Left colon (tissue), 2 donors: ENCODE data around the gene OGA. TPM values are rescaled to one million over a fixed set of nuclear protein-coding genes. Genes with fewer than 3 reads are reported as not detected.

ENCODE experiments used
- ATAC-seq: fragments of 200-7000 bp; cut with Tn5 transposase; one replicate; pipeline ENCODE4 v1.9.1; 2020; ENCODE audit warnings: mild to moderate bottlenecking, moderate library complexity
- DNase-seq, 2 donors: peaks; one replicate each; pipeline ENCODE4 v3.0.0-alpha.2; 2020
- intact Hi-C, 2 donors: fragments of 100-400 bp; cut with DNase I in 1 of 2; cut with micrococcal nuclease in 1 of 2; formaldehyde crosslinking; loops; one replicate each; pipeline versions ENCODE4 v1.11.2 to v1.14.0; 2022; cut with DNase I, micrococcal nuclease
- total RNA-seq, 2 donors: library from RNA; stranded (reverse); fragmentation: NEBNext Ultra II Directional; extraction: Animal tissue kit (Norgen Biotek cat#: 25700); gene quantifications; one replicate each; pipeline ENCODE4 v1.2.1, GENCODE V29; 2021
- donor health status: DM: no; HTN: no; CAD: no.
- donor health status: DM: yes; HTN: yes; CAD: no.

Gene OGA
- total RNA-seq, 2 donors from 2014 or later = 81.9 to 83.3 TPM

- intact Hi-C loops = loop anchor here in 1 of 2 donors (10.0 kb wide), 1 partner anchor 556 kb away; no protein-coding TSS in a partner anchor
- ATAC-seq (no peak), DNase-seq (no peak)
These were observed 47.7 kb downstream of the OGA start for GRCh38 chr10:101770331-101771215.

DNA sequence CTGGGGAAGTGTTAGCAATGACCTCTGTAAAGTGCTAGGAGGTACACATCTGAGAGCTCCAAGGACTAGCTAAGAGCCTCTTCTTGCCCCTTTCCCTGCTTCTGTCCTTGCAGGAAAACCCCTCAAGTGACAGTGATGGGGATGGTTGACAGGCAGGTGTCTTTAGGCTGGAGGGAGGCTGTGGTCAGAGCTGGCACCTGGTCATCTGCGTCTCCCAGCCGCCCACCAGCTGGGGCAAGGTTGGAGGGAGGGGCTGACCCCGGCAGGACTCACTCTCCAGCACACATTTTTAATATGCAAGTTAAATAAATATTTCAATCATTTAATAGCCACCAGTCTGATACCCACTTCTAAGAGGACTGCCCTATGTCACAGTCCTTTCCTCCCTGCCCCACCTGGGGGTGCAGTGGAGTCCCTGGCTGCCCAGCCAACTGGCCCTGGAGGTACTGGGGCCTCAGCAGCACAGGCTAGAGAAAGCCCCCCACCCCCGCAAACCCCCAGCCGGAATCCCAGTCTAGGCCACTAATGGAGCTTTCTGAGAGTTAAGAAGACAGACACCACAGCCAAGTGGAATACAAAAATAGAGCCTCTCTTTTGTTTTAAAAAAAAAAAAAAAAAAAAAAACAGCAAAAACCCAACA lies 48.6 kb downstream of the OGA start:
- intact Hi-C loops = loop anchor here in 1 of 2 donors (10.0 kb wide), 1 partner anchor 555 kb away; no protein-coding TSS in a partner anchor
- DNase-seq (no peak), ATAC-seq (no peak)

GRCh38 chr10:101768791-101769170 lies 49.5 kb downstream of the OGA start:
- intact Hi-C loops = no loop called here
- ATAC-seq = no peak
- no peak for DNase-seq

- DNase-seq (no peak), ATAC-seq (no peak)
- intact Hi-C loops = no loop called here
These were observed 50.1 kb downstream of the OGA start for GRCh38 chr10:101767966-101768790.

GRCh38 chr10:101767600-101767945 lies 50.7 kb downstream of the OGA start:
- no peak for DNase-seq
- peak; percentile 63 for ATAC-seq
- intact Hi-C loops = no loop called here

- DNase-seq (no peak), ATAC-seq (peak; percentile 20)
- intact Hi-C loops = no loop called here
These were observed 51.3 kb downstream of the OGA start for GRCh38 chr10:101766753-101767599.

DNA sequence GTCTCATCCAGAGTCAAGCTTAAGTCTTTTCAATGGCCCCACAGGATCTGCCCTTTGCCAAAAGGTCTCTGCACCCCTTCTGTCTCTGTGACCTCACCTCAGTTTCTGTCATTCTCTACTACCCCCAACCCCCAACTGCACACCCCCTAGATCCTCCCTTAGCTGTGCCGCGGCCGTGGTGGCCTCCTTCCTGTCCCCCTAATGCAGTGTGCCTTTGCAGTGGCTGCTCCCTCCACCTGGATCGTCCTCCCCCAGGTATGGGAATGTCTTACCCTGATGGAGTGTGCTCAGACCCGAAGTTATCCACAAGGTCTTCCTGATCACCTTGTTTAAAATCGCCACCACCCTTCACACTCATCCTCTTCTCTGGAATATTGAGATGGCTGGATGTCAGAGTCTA lies 51.9 kb downstream of the OGA start:
- DNase-seq = no peak
- ATAC-seq = no peak
- intact Hi-C loops = no loop called here

- intact Hi-C loops = no loop called here
- no peak for DNase-seq
- no peak for ATAC-seq
These were observed 55.0 kb downstream of the OGA start for GRCh38 chr10:101763141-101763846.

DNA sequence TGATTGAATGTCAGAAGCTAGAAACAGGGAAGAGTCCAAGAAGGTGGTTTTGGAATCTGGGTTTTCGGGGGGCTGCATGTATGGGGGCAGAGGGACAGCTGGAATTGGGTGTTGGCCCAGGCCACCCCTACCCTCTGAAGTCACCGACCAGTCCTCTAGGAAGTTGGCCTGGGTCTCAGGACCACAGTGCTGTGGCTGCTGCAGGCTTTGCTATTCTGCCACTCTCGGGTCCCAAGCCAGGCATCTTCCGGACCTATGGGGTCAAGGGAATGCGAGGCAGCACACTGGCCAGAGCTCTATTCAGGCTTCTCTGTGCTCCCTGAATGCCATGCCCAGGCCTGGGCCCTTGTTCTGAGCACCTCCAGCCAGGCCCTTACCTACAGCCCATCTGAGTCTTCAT lies 55.5 kb downstream of the OGA start:
- intact Hi-C loops = no loop called here
- DNase-seq (no peak), ATAC-seq (no peak)

GRCh38 chr10:101761226-101761625 lies 57.0 kb downstream of the OGA start:
- DNase-seq (no peak), ATAC-seq (no peak)
- intact Hi-C loops = no loop called here

DNA sequence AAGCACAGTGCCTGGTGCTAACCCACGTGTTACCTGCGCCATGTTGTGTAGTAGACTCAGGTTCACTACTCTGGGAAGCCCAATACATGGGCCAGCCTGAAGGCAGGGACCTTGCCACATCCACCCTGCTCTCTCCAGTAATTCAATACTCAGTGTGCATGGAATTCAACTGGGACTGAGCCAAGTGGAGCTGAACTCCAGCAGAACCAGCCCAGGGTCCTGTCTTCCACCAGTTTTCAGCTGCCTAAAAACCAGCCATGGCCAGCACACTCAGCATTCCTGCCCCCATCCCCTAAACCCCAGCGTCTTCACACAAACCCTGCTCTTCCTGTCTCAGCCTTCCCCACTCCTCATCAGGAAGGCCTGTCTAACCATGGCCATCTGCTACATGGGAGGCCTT lies 57.7 kb downstream of the OGA start:
- intact Hi-C loops = no loop called here
- DNase-seq (no peak), ATAC-seq (no peak)

DNA sequence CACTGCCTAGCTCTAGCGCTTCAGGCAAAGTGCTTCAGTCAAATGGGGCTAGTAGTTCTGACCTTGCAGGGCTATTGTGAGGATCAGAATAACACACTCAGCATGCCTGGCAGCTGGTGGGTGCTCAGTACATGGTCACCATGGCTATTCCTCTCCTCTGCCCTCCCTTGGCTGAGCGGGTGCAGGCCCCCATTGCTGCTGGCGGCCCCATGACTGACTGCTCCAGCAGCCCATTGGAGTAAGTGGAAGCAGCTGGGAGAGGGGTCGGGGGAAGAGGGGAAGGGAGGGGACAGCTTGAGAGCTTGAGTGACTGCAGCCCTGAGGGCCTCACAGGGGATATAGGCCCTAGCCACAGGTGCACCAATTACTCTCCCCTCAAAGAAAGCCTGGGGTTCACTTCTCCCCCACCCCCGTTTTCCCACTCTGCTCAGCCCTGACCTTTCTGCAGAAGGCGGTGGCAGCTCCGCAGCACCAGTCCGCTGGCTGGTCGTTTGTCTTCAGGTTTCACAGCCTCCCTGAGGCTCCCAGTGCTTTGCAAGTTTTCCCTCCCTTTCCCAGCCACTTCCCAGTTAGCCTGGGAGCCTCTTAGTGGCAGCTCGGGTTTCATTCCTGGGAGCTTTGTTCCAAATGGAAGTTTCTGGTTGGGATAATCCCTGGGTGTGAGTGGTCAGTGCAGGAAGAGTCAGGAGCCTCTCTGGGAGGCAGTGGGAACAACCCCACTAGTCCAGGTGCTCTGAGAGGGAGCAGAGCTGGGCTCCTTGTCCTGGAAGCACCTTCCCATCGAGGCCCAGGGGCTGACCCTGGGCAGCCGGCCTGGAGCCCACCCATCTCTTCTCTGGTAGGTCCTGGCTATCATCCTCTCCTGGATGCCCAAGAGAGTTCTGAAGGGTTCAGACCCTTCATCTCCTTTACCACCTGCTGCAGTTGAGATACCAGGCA lies 58.7 kb downstream of the OGA start:
- DNase-seq (no peak), ATAC-seq (no peak)
- intact Hi-C loops = no loop called here

DNA sequence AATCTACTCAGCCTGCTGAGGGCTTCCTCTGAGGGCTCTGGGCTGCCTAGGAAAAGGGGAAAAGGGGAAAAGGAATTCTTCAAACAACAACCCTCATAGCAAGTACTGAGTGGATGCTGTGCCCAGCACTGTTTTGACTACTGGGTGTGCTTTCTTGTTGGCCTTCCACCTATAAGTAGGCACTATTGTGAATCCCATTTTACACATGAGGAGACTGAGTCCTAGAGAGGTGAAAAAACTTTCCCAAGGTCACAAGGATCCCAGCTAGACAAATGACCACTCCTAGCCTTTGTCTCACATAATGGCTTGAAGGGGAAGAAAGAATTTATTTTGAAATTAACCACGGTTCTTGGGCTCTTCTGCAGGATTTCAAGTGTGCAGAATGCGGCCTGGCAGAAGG lies 59.4 kb downstream of the OGA start:
- ATAC-seq (no peak), DNase-seq (no peak)
- intact Hi-C loops = no loop called here

DNA sequence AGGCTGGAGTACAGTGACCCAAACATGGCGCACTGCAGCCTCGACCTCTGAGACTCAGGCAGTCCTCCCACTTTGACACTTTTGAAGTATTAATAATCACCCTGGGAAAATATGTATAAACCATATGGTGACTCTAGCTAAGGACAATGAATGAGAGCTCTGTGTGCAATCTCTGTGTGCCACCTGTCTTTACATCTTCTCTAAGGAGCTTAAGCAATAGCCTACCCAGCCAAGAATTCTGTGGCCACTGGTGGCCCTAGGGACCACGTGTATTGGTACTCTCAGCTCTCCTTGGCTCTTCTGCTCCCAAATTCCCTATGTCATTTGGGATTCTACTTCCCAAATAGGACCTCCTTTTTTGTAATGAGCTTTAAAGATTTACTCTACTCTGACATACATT lies 66.0 kb downstream of the OGA start:
- intact Hi-C loops = no loop called here
- ATAC-seq (no peak), DNase-seq (no peak)

GRCh38 chr10:101749047-101750016 lies 68.9 kb downstream of the OGA start:
- intact Hi-C loops = no loop called here
- no peak for DNase-seq
- ATAC-seq = no peak

DNA sequence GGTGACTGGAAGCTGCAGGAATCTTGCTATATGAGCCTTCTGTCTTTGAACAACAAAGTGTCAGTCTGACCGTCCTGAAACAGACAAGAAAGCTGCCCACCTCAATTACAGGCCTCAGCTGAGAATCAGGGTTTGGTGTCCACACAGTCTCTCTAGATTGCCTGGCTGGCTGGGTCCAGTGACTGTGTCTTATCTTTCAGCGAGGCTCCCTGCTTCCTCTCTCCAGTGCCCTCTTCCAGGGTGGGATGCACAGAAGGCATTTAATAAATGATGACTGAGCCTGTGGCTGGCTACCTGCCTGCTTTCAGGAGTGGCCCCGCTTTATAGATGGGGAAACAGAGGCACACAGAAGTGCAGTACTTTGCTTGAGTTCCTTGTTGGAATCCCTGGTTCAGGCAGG lies 69.7 kb downstream of the OGA start:
- ATAC-seq (no peak), DNase-seq (no peak)
- intact Hi-C loops = no loop called here
